ENCODE data around the gene THSD8.
"Not testable (repeated sequence)": the region's sequence is repeated elsewhere in the genome, so short reads cannot be mapped to it uniquely, and the experiment has no call there.

Gene THSD8

GRCh38 chr19:12833418-12833737 lies 31.5 kb downstream of the THSD8 start:
- DNase-seq, result no peak

- peak; percentile 60 for DNase-seq
Measured at GRCh38 chr19:12833738-12834565, 32.1 kb downstream of the THSD8 start.

DNA sequence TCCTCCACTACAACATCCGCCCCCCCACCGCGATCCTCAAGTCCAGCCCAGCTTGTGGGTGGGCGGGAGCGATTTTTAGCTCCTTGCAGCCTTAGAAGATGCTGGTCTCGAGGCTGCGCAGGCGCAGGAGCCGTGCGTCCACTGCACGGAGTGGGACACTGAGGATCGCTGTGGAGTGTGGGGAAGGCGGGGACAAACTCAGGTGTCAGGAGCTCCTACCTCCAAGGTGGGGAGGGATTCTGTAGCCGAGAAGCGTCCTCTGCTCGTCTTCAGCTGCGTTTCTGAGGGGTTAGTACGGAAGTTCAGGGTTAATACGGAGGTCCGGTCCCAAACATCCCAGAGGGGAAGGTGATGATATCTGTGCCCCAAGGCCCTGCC lies 32.7 kb downstream of the THSD8 start, which contains the start of gene RTBDN:
Gene RTBDN, minus strand, starts transcription at position 14 of the 378 bp plus-strand sequence. CDS start 4,600 bp downstream, outside the sequence.
- no peak for DNase-seq

DNA sequence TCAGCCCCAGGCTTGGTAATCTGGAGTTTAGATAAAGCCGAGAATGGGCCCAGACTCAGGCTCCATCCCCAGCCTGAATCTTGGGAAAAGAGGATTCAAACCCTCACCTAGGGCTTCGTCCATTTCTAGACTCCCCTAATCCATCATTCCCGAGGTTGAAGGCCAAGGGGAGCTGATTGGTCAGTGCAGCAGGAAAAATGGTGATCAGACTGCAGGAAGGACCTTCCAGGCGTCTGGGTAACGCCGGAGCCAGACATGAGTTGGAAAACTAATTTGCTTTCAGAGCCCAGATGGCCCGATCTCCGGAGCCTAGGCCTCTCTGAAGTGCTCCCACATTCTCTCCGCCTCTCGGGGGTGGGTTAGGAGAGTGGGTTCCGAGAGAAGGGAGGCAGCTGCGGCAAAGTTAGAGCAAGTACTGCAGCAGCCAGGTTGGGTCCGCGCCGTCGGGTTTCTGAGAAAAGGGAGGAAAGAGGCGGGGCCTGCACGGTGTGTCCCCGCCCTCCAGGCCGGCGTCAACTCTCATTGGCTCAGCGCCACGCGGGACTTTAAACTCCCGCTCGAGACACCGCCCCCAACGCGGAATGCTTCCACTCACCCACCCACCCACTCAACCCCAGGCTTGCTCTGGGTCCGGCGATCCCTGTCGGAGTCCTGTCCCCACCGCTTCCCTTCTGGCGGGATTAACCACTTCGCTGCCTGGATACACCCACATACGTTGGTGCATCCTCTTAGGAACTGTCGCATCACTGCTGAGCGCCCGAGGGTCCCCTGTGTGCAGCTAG lies 33.3 kb downstream of the THSD8 start:
- peak; percentile 60 for DNase-seq

DNA sequence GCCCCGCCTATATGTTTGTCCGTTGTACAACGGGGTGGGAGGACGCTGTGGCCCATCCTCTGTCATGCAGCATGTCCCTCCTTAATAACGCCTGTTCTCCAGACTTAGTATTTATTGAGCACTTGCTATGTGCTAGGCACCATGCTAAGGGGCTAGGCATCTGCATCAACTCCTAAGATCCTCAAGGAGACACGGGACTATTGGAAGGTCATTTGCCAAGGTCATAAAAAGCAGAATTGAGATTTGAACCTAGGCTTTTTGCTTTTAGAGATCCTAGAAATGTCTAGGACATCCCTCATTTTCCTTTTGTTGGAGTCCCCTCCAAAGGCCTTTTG lies 34.6 kb downstream of the THSD8 start:
- DNase-seq, result no peak

DNA sequence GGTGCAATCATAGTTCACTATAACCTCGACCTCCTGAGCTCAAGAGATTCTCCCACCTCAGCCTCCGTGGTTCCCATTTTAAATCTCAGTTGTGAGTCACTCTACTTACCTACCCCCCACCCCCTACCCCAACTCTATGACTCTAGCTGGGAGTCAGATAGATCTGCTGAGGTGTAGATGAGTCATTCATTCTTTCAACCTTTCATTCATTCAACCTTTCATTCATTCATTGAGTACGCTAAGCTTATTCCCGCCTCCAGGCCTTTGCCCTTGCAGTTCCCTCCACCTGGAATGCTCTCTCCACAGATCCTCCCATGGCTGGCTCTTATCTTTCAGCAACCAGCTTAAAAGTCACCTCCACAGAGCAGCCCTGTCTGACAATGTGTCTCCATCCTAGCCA lies 35.4 kb downstream of the THSD8 start:
- DNase-seq, result no peak

DNA sequence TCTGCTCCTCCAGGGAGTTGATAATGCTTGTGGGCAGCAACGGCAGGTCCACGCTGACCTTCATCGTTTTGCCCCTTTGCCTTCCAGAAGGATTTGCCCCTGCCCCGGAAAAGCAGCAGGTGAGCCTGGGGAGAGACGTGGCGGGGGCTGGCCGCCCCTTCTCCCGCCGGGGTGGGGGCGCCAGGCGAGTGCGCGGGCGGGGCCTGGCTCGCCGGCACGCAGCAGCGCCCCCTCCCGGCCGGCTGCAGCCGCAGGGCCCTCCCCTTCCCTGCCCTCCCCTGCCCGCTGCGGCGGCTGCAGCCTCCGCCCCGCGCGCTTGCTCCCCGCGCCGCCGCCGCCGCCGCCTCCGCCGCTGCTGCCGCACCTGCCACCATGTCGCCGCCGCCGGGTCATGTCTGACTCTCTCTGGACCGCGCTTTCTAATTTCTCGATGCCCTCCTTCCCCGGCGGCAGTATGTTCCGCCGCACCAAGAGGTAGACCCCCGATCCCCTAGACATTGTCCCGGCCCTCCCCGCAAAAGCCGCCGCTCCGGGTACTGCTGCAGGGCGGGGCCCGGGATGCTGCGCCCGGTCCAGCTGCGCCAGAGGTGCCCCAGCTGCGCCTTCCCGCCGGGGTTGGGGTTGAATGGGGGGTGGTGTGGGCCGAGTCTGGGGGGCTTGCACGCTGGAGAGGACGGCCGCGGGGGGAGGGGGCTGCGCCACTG lies 36.5 kb downstream of the THSD8 start, which contains the start of gene MAST1:
Gene MAST1, plus strand, starts transcription at position 334 of the 704 bp plus-strand sequence. Its CDS starts 58 bp downstream, at position 392.
- no peak for DNase-seq

GRCh38 chr19:12838886-12839756 lies 37.3 kb downstream of the THSD8 start:
- no peak for DNase-seq

- no peak for DNase-seq
Measured at GRCh38 chr19:12840091-12841079, 38.5 kb downstream of the THSD8 start.

DNA sequence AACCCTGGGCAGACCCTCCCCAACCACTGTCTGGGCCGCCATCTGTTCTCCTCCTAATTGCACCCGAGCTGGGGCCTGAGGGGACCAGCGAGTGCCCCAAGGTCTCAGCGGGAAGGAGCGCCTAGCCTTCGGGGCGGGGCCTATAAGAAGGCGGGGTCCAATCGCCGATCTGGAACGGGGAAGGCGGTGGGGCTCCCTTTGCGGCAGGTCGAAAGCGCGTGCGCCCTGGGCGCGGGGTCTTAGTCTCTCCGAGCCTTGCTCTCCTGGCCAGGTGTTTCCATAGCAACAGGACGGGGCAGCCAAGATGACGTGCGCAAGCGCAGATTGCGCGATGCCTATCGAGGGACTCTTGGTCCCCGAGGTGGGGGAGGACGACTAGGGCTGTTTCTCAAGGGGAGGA lies 39.2 kb downstream of the THSD8 start:
- DNase-seq, result no peak

DNA sequence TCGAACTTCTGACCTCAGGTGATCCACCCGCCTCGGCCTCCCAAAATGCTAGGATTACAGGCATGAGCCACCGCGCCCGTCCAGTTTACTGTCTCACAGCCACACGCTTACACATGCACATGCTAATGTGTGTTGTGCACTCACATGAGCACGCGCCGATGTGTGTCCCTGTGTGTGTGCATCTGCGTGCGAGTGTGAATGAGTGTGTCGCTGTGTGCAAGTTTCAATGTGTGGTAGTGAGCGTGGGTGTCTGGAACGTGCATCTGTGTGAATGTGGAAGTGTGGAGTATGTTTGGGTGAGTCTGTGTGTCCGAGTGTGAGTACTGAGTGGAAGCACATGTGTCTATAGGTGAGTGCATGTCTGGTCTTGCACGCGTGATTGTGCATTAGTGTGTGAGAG lies 40.6 kb downstream of the THSD8 start:
- DNase-seq, result no peak

- DNase-seq, result no peak
Measured at GRCh38 chr19:12843328-12843727, 41.5 kb downstream of the THSD8 start.

- no peak for DNase-seq
Measured at GRCh38 chr19:12843999-12844732, 42.3 kb downstream of the THSD8 start.

DNA sequence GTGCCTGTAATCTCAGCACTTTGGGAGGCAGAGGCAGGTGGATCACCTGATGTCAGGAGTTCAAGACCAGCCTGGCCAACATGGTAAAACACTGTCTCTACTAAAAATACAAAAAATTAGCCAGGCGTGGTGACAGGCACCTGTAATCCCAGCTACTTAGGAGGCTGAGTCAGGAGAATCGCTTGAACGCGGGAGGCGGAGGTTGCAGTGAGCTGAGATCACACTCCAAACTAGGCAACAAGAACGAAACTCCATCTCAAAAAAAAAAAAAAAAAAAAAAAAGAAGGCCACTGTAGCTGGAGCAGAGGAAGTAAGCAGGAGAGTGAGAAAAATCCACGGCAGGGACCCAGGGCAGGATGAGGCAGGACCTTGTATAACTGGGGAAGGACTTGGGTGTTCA lies 44.7 kb downstream of the THSD8 start:
- not testable (repeated sequence) for DNase-seq

DNA sequence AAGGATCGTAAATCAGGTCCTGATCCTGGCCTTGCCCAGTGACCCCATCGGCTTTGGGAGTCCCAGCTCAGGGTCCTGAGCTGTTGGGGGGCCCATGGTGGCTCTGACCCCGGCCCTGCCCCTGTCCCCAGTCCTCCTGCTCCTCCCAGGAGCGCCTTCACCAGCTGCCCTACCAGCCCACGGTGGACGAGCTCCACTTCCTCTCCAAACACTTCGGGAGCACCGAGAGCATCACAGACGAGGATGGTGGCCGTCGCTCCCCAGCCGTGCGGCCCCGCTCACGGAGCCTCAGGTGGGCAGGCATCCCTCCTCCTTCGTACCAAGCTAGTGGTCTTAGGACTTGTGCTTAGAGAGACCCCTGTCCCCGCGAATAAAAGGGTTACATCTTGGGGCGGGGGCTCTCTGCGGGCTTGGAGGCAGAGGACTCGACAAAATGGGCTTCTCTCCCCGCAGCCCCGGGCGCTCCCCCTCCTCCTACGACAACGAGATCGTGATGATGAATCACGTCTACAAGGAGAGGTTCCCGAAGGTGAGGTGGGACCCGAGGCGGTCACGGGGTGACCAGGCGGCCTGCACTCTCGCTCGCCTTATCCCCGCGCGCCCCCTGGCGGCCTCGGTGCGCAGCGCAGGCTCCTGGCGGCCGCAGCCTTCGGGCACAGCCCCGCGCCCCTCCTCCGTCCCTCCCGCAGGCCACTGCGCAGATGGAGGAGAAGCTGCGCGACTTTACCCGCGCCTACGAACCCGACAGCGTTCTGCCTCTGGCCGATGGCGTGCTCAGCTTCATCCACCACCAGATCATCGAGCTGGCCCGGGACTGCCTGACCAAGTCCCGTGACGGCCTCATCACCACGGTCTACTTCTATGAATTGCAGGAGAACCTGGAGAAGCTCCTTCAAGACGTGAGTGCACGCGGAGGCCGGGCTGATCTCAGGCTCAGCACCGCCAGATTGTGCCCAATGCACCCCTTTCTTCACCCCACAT lies 45.6 kb downstream of the THSD8 start:
- DNase-seq, result peak; percentile 62
